HG02840 (cell line): ENCODE data around the gene F2RL3.

ENCODE experiments used
- ATAC-seq: cut with Tn5 transposase; IDR thresholded peaks from one replicate; pipeline ENCODE4 v1.9.1; 2021; ENCODE audit warnings: mild to moderate bottlenecking, moderate library complexity, moderate number of reproducible peaks; ENCODE audit not compliant: unreplicated experiment, low FRiP score

The F2RL3 gene

GRCh38 chr19:16892868-16893685 lies 4.3 kb downstream of the F2RL3 start:
- no peak for ATAC-seq

DNA sequence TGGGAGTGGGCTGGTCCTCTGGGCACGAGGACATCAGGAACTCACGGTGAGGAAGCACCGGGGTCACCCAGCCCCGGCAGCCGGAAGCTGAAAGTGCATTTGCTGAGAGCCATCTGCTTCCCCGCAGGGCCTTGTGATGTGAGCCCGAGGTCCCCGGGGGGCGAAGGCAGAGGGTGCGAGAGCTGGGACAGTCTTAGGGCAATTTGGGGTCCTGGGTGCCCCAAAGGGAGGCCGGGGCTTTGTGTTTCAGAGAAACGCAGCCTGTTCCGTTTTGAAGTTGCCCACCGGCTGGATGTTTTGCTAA lies 4.8 kb downstream of the F2RL3 start:
- no peak for ATAC-seq

DNA sequence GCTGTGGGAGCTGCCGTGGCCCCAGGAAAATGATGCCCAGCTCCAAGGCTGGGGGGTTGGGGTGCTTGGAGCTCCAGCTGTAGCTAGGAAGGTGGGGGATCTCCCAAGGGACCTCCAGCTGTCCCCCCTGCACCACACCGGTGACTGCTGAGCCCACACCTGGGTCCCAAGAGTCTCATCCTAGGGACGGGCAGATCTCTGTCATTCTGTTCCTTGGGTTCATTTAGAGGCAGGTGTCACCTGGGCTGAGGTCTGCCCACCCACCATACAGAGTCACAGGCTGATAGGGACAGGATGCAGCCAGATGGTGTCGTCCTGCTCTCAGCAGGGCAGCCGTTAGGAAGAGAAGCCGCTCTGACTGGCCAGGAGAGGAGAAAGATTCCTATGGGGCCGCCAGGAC lies 5.3 kb downstream of the F2RL3 start:
- ATAC-seq, result no peak

DNA sequence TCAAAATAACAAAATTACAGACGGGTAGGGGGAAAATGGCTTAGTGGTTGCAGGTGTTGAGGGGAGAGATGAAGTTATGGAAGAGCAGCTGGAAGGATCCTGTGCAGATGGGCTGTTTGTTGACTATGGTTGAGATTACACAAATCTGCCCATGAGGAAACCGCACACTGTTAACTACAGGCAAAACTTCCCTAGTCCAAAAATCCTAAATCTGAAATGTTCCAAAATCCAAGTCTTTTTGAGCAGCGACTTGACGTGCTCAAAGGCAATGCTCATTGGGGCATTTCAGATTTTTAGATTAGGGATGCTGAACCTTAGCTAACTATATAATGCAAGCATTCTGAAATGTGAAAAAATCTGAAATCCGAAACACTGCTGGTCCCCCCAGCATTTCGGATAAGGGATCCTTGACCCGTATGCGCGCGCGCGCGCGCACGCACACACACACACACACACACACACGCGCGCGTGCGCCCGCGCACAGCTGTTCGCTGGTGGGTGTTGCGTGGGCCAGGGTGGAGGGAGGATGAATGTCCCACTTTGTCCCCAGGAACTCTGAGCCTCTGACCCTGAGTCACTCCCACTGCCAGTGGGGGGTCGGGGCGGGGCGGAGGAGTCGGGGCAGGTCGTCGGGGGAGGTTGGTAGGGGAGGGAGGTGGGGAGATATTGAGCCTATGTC lies 6.8 kb downstream of the F2RL3 start:
- ATAC-seq, result no peak

DNA sequence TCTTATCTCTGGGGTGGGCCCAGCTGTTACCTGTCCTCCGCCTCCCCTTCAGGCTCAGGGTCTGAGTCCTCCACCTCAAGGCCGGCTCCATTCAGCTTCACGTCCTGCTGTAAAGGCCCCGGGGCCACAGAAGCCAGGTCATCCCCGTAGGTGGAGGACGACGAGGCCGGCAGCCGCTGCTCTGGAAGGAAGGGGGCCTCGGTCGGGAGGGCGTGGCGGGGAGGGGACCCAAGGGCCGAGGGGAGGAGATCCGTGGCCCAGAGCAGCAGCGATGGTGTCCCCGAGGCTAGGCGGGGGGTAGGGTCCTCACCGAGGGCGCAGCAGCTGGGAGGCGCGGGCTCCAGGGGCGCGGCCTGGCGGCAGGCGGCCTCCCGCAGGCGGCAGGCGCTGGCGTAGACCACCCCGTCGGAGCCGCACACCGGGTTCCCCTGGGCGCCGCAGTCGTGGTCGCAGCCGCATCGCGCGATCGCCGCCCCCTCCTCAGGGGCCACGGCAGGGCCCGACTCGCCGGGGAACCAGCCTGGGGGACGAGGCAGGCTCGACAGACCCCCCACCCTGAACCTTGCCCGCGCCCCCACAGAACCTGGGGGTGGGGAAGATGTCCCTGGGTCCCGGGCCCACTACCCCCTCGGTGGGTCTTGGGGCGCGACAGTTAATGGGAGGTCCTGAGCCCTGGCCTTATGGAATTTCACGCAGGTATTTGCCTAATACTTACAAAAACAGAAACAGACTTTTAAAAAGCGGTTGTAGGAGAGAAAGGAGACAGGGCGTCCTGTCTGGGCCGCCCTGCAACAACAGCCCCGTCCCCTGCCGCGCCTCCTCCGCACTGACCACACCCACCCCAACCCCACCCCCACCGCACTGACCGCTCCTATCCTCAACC lies 7.6 kb downstream of the F2RL3 start:
- ATAC-seq, result peak; percentile 24

DNA sequence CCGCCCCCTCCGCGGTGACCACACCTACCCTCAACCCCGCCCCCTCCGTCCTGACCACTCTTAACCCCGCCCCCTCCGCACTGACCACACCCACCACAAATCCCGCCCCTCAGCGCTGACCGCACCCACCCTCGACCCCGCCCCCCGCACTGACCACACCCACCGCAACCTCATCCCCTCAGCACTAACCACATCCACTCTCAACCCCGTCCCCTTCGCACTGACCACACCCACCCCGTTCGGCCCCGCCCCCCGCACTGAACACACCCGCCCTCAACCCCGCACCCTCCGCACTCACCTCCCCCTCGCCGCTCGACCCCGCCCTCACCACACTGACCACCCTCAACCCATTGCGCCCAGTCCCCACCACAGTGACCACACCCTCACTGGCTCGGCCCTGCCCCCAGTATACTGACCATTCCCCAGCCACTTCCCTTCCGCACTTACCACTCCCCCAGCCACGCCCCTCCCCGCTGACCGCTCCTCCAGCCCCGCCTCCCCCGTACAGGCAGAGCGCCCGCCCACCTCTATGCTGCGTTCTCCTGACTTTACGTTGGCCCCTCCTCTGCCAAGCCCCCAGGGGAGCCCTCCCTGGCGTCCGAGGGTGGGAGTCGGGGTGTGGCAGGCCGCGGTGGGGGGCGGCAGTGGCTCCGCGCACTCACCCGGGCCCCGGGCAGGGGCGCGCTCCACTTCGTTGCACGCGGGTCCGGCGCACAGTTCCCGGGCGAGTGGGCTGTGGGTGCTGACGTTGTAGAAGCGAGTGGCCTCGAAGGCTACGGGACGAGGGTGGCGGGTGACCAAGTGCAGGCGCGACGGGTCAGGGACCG lies 8.4 kb downstream of the F2RL3 start:
- ATAC-seq, result peak; percentile 39

DNA sequence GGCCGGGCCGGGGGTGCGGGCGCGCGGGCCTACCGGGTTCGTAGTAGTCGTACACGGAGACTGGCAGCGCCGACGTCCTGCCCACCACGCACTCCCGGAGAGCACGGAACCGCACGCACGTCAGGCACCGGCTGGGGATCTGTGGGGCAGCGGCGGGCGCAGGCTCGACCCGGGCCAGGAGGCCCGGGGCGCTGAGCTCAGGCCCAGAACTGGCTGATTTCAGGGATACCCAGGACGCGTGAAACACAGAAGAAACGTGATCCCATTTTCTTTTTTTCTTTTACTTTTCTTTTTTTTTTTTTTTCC lies 9.0 kb downstream of the F2RL3 start:
- no peak for ATAC-seq

GRCh38 chr19:16898361-16899015 lies 9.7 kb downstream of the F2RL3 start:
- no peak for ATAC-seq

- ATAC-seq, result no peak
Observed at GRCh38 chr19:16899566-16900075, 10.8 kb downstream of the F2RL3 start.

- no peak for ATAC-seq
Observed at GRCh38 chr19:16901491-16902175, 12.8 kb downstream of the F2RL3 start.

DNA sequence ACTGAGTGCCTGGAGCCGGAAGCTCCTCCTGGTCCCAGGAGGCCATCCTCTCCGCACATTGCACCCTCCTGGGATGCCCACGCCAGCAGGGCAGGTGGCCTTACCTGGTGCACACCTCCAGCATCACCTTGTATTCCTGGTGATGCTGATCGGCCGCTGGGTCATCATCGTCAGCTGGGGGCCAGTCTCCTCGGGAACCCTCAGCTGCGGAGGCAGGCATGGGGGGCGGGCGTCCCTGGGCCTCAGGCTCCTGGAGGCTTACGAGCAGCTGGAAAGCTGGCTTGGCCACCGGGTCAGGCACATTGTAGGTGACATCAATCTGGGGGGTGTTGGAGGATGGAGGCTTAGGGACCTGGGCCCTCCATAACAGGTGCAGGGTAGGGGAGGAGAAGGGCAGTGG lies 13.7 kb downstream of the F2RL3 start:
- ATAC-seq, result no peak

- no peak for ATAC-seq
Observed at GRCh38 chr19:16903347-16903746, 14.5 kb downstream of the F2RL3 start.

DNA sequence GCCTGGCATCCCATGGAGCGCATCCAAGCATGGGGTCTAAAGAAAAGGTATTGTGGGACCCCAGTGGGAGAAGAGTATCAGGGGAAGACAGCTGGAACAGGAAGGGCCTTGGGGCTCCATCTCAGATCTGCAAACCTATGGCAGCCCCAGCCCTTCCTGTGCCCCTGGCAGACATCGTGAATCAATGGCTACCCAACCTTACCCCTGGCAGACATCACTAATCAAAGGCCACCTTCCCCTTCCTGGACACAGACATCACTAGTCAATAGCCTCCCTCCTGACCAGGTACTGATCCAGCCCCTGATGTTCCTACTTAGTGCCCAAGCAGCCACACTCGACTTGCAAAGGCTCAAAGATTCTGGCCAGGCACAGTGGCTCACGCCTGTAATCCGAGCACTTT lies 15.8 kb downstream of the F2RL3 start:
- no peak for ATAC-seq

- no peak for ATAC-seq
Observed at GRCh38 chr19:16908759-16909158, 20.0 kb downstream of the F2RL3 start.

GRCh38 chr19:16911046-16911445 lies 22.2 kb downstream of the F2RL3 start:
- ATAC-seq, result no peak

DNA sequence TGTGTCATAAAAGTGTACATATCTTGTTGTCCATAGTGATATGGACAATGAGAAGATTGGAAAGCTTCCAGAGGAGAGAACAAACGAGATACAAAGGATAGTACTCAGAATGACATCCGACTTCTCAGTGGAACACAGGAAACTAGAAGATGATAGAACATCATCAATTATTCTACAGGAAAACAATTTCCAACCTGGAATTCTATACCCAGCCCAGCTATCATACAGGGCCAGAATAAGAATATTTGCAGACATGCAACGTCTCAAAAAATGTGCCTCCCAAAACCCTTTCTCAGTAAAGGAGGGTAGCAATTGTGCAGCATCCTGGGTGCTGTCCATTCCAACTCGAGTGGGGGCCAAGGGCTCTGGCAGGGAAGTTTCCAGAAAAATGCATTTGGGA lies 24.0 kb downstream of the F2RL3 start:
- no peak for ATAC-seq

DNA sequence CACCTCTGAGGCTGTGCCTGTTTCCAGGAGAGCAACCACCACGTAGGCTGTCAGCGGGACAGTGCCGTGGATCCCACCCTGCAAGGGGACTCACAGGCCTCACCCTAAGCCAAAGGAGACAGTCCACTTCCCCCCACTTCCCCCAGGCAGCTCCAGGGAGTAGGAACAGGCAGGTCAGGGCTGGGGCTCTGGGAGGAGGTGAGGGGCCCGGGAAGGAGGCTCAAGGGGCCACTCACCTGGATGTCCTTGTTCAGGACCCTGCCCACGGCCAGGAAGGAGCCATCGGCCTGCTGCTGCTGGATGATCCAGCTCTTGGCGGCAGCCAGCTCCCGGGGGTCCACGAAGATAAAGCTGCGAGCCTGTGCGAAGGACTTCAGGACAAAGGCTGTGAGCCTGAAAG lies 25.6 kb downstream of the F2RL3 start:
- ATAC-seq, result no peak

DNA sequence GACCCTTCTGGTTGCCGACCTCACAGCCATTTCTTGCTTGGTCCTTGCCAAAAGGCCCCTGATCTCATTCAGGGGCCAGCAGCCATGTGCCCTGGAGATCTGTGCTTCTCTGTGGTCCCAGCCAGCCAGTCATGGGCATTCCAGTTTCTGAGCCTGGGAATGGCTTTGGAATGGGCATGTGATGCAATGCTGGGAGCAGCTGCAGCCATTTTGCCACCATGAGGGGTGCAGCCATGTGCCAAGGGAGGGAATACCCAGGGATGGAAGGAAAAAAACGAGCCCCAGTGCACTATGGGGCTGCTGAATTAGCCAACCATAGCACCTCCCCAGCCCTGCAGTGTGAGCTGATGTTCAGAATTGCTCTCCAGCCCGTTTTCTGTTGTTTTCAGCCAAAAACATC lies 26.3 kb downstream of the F2RL3 start:
- ATAC-seq, result no peak

DNA sequence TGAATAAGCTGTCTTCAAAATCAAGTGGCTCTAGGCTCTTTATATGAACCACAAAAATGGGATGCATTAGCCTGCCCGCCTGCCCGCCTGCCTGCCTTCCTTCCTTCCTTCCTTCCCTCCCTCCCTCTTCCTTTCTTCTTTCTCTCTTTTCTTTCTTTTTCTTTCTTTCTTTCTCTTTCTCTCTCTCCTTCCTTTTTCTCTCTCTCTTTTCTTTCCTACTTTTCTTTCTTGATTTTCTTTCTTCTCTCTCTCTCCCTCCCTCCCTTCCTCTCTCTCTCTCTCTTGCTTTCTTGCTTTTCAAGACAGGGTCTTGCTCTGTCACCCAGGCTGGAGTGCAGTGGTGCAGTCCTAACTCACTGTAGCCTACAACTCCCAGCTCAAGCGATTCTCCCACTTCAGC lies 26.9 kb downstream of the F2RL3 start:
- no peak for ATAC-seq
